Limb (tissue), 2 donors: ENCODE measurements around the gene MRPL51.
A peak's percentile ranks its signal among the peaks of the same experiment; 100 is the strongest.
"Not testable (repeated sequence)": the region's sequence is repeated elsewhere in the genome, so short reads cannot be mapped to it uniquely, and the experiment has no call there.

ENCODE experiments used
- DNase-seq, 2 donors: peaks; one replicate each; pipeline ENCODE4 v3.0.0-alpha.2; 2016; ENCODE audit errors: extremely low spot score in 2 of 2

The MRPL51 gene

DNA sequence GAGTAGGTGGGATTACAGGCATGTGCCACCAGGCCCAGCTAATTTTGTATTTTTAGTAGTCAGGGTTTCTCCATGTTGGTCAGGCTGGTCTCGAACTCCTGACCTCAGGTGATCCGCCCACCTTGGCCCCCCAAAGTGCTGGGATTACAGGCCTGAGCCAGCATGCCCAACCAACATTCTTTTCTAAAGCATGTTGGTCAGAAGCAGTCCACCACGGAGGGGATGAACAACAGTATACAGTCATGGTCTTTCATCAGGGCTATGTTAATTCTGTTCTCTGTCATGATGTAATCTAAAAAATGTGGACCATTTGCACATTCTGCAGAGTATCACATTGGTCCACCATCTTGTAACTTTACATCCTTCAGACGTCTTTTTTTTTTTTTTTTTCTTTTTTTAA is 3.6 kb downstream of the MRPL51 start:
- DNase-seq, result no peak

DNA sequence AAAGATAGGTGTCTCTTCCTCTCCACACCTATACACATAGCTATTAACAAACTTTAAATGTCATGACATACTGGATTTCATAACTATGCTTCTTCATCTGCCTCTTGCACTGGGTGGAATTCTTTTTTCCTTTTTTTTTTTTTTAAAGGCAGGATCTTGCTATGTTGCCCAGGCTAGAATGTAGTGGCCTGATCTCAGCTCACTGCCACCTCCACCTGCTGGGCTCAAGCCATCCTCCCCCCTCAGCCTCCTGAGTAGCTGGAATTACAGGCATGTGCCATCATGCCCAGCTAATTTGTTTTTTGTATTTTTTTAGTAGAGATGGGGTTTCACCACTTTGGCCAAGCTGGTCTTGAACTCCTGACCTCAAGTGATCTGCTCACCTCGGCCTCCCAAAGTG is 4.8 kb downstream of the MRPL51 start:
- no peak for DNase-seq

- DNase-seq, result no peak
Observed at GRCh38 chr12:6478416-6478815, 14.6 kb downstream of the MRPL51 start.

DNA sequence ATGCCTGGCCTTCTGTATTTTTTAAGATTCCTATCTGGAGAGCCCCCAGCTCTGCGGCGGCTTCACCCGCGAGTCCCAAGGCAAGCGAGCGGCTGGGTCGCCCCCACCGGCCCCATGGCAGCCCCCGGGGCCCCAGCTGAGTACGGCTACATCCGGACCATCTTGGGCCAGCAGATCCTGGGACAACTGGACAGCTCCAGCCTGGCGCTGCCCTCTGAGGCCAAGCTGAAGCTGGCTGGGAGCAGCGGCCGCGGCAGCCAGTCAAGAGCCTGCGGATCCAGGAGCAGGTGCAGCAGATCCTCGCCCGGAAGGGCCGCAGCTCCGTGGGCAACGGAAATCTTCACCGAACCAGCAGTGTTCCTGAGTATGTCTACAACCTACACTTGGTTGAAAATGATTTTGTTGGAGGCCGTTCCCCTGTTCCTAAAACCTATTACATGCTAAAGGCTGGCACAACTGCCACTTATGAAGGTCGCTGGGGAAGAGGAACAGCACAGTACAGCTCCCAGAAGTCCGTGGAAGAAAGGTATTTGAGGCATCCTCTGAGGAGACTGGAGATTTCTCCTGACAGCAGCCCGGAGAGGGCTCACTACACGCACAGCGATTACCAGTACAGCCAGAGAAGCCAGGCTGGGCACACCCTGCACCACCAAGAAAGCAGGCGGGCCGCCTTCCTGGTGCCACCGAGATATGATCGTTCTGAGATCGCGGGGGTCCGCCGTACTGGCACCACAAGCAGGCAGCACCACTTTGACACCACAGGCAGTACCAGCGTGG is 15.3 kb downstream of the MRPL51 start:
- not testable (repeated sequence) for DNase-seq

GRCh38 chr12:6476489-6476888 is 16.6 kb downstream of the MRPL51 start:
- DNase-seq, result no peak

DNA sequence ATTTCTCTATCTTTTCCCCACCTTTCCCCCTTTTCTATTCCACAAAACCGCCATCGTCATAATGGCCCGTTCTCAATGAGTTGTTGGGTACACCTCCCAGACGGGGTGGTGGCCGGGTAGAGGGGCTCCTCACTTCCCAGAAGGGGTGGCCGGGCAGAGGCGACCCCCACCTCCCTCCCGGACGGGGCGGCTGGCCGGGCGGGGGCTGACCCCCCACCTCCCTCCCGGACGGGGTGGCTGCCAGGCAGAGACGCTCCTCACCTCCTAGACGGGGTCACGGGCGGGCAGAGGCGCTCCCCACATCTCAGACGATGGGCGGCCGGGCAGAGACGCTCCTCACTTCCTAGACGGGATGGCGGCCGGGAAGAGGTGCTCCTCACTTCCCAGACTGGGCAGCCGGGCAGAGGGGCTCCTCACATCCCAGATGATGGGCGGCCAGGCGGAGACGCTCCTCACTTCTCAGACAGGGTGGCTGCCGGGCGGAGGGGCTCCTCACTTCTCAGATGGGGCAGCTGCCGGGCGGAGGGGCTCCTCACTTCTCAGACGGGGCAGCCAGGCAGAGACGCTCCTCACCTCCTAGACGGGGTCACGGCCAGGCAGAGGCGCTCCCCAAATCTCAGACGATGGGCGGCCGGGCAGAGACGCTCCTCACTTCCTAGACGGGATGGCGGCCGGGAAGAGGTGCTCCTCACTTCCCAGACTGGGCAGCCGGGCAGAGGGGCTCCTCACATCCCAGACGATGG is 17.7 kb downstream of the MRPL51 start:
- not testable (repeated sequence) for DNase-seq

GRCh38 chr12:6472491-6472890 is 20.6 kb downstream of the MRPL51 start:
- DNase-seq, result no peak

DNA sequence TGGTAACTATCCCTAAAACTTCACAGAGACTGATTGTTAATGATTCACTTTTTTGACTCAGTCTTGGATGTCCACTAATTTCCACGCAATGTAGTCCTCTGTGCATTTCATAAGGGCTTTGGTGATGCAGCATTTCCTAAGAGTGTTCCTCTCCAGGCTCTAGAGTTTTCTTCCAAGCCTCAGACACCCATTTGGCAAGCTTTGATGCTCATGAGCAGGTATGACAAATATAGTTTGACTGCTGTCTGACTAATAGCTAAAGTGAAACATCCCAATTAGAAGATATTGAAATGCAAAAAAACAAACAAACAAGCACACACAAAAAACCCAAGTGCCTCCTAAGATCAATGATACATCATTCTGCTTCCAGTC is 21.1 kb downstream of the MRPL51 start:
- DNase-seq, result no peak

- peak; percentile 97 to 98 for DNase-seq
Observed at GRCh38 chr12:6470375-6471163, 22.5 kb downstream of the MRPL51 start, which contains the start of gene VAMP1. Gene VAMP1 (minus strand): TSS chr12:6470677. CDS start chr12:6470531, 146 bp downstream.

GRCh38 chr12:6469609-6470374 is 23.3 kb downstream of the MRPL51 start:
- DNase-seq, result no peak

DNA sequence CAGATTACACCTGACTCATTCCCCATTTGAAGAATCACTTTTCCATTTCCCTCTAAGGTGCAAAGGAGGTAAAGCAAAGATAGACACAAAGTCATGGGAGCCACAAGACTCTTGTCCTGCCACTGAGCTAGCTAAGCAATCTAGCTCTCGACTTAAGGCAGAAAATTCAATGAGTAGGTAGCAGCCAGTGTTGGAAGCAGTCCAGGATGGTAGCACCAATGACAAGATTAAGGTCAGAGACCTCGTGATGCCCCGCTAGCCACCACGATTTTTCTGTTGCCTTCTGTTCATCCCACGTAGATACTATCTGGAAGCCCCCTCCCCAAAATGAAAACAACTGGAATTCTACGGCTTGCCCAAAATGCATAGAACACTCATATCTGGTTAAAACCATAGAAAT is 24.0 kb downstream of the MRPL51 start:
- DNase-seq, result no peak

- DNase-seq, result no peak
Observed at GRCh38 chr12:6468283-6468575, 24.8 kb downstream of the MRPL51 start.

DNA sequence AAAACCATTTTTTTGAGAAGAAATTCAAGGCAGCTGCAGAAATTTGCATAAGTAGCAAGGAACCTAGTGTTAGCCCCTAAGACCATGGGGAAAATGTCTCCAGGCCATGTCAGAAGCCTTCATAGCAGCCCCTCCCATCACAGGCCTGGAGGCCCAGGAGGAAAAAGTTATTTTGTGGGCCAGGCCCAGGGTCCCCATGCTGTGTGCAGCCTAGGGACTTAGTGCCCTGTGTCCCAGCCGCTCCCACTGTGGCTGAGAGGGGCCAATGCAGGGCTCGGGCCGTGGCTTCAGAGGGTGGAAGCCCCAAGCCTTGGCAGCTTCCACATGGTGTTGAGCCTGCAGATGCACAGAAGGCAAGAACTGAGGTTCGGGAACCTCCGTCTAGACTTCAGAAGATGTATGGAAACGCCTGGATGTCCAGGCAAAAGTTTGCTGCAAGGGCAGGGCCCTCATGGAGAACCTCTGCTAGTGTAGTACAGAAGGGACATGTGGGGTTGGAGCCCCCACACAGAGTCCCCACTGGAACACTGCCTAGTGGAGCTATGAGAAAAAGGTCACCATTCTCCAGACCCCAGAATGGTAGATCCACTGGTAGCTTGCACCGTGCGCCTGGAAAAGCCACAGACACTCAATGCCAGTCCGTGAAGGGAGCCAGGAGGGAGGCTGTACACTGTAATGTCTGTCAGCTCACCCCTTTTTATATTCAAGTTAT is 25.3 kb downstream of the MRPL51 start:
- DNase-seq, result not testable (repeated sequence)

- DNase-seq, result not testable (repeated sequence)
Observed at GRCh38 chr12:6466751-6467150, 26.3 kb downstream of the MRPL51 start.

DNA sequence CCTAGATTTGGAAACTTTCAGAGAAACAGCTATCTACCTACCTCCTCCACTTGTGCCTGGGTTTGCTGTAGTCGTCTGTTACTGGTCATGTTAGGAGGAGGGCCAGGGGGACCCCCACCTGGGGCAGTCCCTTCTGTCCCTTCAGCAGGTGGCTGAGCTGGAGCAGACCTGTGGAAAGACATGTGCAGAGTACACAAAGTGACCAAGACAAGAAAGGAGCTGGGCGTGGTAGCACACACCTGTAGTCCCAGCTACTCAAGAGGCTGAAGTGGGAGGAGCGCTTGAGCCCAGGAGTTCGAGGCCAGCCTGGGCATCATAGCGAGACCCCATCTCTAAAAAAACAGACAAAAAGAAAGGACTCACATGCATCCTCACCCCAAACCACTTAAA is 26.9 kb downstream of the MRPL51 start:
- no peak for DNase-seq

DNA sequence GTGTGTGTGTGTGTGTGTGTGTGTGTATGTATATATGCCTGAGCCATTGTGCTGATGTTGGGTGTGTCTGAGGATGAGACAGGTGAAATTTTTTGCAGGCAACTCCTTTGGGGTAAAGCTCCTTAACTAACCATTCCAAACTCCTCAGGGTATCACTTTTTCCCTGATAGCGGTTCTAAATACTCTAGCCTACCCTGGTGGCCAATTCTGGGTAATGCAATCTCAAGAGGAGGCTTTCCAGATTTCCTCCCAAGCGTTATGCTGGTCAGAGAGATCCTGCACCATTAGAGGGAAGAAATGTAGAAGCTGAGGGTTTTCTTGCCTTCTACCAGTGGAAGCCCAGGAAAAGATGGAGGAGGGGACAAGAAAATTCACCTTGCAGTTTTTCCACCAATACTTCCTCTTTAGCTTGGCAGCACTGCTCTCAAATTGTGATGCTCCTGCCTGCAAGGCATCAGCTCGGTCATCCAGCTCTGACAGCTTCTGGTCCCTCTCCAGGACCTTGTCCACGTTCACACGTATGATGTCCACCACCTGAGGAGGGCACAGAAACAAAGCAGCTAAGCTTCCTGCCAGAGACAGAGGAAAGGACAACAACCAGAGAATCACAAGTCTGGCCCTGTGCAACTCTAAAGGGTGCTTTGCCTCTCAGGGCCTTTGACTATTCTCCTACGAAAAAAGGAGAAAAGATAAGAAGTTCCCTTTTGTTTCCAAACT is 27.4 kb downstream of the MRPL51 start:
- peak; percentile 62 to 72 for DNase-seq

- no peak for DNase-seq
Observed at GRCh38 chr12:6464531-6464930, 28.5 kb downstream of the MRPL51 start.

GRCh38 chr12:6463858-6464257 is 29.2 kb downstream of the MRPL51 start:
- no peak for DNase-seq

DNA sequence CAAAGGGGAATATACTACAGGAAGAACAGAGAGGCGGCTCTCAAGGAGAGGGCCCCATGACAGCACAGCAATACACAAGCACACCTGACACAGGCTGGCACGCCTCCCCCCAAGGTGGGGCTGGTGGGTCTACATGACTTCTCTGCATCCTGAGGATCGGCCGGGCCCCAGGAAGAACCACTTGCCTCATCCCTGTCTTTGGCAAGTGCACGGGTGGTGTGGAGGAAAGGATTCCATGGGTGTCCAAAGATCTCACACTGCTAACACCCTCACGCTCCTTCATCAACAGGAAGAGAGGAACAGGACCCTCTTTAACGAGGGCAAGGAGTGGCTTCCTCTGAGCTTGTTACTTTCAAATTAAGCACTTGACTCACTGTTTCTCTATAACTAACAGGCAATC is 29.8 kb downstream of the MRPL51 start:
- DNase-seq, result no peak
